Measurements from ENCODE around the gene LAMB1.

Gene LAMB1

DNA sequence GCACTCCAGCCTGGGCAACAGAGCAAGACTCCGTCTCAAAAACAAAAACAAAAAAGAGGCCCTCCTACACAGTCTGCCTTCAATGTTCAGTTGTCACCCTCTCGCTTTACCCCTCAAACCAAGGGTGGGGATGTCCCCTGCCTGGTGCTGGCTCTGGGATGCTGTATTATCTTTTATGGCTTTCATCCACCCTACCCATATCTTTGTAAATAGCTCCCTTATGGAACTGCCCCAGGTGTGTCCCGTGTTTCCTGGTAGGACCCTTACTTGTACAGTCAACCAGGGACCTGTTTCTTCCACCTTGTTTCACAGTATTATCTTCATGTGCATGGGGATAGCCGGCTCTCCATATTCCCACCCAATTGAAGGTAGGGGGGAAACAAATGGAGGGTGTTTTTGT, 15.7 kb upstream of the LAMB1 start:
- no peak for DNase-seq (ENCODE audit: low read depth in 2 of 2, low spot score in 1 of 2)

DNA sequence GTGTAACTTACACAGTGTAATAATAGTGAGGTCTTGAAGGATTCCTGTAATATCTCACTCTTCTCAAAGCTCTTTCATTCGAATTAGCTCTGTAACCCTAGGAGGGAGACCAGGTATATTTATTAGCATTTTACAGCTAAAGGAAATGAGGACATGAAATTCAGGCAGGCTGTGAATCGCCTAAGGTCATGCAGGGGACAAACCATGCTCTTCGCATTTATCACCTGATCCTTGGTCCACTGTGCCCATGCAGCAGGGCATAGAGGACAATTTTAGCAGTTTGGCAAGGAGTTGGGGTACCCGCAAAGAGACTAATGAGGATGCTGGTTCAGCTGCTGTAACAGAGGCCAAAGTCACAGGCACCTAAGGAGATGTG, 14.8 kb upstream of the LAMB1 start:
- no peak for DNase-seq (ENCODE audit: low read depth in 2 of 2, low spot score in 1 of 2)

DNA sequence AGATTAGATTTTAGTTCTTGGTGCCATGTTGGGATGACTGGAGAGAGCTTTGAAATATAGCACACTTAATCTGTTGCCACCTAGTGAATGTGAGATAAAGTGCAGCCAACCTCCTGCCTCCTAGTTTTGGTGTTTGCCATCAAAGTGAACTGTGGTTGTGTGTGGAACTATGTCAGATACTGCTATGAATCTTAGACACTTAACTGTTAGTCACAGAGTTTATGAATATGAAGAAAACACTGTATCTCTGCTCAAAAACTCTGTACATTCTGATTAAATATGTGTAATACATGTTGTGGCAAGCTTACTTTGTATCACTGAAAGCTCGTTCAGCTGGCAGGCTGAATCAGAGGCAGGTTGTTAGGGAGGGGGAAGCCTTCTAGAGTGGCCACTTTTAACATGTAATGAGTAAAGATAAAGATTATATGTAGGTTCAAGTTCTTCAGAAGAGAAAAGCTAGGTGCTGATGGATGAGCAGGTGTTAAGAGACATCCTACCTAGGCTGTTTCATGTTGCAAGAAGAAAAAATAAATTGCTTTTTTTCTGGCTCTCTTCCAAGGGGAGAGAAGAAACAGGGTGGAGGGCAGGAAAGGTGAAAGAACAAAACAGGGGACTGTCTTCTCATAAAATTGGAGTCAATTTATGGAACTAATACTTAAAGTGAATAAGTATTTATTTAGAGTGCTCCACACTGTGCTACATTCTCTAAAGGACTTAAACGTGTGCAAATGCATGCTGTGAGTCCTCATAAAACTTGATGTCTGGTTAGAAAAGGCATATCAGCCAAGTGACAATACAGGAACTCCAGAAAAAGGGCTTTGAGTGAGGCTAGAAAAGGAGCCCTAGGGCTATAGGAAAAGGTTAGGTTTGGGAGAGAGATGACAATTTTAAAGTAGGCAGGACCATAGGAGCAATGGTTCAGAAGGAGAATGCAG, 14.1 kb upstream of the LAMB1 start:
- DNase-seq (ENCODE audit: low read depth in 2 of 2, low spot score in 1 of 2) = no peak

DNA sequence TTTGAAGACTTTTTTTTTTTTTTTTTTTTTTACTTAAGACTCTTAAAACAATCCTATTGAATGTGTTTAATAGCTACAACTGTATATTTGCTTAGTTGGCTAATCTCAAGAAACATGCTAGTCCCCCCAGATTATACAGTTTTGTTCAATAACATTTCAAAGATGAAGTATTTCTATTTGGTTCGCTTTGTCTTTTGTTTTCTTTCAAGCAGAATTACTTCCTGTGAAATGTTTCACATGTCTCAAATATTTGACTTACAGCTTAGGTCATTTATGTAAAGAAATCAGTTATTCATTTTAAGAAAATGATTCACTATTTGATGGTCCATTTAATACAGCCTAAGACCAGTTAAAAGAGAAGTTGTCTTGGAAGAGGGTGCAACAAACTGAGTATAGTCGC, 12.8 kb upstream of the LAMB1 start:
- DNase-seq (ENCODE audit: low read depth in 2 of 2, low spot score in 1 of 2) = no peak

DNA sequence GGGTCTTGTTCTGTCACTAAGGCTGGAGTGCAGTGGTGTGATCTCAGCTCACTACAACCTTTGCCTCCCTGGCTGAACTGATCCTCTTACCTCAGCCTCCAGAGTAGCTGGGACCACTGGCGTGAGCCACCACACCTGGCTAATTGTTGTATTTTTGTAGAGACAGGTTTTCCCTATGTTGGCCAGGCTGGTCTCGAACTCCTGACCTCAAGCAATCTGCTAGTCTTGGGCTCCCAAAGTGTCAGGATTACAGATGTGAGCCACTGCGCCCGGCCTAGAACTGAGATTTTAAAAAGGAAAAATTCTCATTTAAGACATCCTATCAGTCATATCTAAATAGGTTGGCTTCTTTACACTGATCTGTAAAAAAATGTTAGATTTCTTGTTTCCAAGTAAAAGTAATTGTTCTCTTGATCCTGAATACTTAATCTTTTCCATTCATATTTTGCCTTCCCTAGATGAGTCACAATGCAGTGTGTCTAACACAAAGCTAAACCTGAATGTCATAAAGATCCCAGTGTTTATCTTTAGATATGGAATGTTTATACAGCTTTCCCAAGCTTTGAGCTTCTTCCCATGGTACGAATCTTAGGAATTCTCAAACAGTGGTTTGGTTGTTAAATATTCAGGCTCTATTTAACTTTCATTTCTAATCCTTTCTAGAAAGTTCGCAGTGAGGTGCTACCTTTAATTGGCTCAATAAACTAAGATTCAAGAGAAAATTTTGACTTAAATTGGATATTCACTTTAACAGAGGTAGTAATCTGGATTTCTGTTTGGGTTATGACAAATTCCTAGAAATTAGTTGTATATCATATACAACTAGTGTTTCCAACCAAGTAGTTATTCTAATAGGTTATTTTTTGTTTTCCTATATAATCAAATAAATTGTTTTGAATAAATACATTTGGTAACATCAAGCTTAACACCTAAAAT, 12.1 kb upstream of the LAMB1 start:
- DNase-seq (ENCODE audit: low read depth in 2 of 2, low spot score in 1 of 2) = no peak

DNA sequence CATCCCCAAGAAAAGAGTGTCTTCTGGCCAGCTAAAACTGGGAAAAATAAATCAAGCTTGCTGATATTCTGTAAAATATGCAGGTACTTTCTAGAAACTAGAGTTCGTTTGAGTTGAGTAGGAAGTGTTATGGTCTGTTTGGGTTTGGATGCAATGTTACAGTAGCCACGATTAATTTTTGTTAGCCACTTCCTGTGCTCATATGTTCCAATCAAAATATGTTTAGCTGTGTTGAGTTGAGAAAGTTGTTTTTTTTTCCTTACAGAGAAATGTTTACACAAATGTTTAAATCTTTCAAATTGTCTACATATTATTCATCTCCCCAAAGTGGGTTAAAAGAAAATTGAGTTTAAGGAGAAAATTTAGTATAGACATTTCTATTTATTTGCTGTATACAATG, 11.3 kb upstream of the LAMB1 start:
- no peak for DNase-seq (ENCODE audit: low read depth in 2 of 2, low spot score in 1 of 2)

DNA sequence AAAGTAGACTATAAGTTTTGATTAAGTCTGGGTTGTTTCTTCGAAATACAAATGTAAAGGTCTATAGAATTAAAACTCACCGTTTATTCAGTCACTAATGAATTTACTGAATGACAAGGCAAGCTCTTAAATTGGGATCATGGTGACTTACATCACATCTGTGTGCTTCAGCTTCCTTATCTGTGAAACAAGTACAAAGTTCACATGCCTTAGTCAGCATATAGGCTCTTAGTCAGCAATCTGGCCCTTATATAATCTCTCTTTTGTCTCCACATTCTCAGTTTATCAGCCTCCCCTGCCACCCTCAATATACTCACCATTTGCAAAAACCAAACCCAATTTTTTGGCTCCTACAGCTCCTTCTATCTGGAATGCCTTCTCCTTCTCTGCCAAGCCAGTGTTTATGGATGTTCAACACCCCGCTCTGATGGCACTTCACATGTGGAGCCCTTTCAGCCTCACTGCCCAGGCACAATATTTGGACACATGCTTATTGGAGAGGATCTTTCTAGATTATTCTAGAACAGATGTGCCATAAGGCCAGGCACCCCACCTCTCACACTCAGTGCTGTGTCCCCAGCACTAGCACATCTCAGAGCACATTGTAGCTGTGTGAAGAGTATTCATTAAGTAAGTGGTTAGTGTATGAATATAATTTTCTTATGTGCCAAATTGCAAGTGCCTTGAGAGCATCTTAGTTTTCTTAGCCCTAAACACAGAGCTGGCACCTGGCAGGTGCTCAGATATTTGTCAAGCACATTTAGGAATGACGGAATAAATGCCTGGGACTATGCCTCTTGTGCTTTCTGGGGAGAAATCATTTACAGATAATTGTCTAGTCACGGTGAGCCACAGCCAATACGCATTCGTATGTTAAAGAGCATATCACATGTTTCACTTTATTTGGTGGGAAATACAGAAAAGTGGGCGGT, 9.8 kb upstream of the LAMB1 start:
- DNase-seq (ENCODE audit: low read depth in 2 of 2, low spot score in 1 of 2) = no peak

DNA sequence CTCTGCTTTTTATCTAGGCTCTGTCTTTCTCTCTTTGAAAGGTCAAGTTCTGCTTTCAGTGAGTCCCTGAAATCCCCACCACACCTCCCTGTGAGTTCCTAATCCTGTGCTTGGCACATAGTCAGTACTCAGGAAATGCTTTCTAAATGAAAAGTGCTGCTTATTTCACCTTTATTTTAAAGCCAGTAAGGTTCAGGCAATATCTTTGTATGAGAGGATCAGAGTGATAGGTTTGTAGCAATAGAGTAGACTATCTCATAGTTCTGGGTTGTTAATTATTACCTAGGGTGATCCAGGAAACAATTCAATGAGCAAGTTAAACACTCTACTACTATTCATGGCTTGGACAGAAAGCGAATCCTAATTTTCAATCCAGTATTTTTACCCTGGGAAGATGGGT, 7.4 kb upstream of the LAMB1 start:
- no peak for DNase-seq (ENCODE audit: low read depth in 2 of 2, low spot score in 1 of 2)

DNA sequence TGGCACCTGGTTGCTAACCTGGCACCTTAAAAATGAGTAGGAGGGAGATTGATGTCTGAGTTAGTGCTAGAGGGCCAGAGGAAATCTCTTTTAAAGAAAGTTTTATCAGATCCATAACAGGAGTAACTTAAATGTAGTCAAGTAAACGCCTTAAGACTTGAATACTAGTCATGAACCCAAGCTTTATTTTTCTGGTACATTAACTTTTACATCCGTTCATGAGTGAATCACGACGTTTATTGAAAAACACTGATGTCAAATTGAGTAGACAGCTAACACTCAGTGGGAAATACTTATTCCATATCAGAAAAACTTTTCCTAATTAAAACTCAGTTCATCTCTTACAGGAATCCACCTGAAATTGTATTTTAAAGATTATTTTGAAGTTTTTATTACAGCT, 6.9 kb upstream of the LAMB1 start:
- no peak for DNase-seq (ENCODE audit: low read depth in 2 of 2, low spot score in 1 of 2)

DNA sequence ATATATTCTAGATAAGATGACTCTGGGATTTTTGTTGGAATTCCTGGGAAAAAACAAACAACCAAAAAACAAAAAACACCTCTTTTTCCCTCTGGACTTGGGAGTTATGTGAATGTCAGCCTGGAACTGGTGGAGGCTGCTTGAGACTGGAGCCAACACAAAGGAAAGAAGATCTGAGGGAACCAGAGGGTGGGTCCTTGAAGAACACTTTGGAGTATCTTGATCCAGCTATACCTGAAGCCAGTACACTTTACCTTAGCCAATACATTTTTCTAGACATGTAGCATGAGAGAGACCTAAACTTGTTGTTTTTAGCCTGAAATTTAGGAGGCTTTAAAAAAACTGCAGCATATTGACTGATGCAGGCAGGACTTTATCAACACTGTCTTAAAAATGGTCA, 5.9 kb upstream of the LAMB1 start:
- no peak for DNase-seq (ENCODE audit: low read depth in 2 of 2, low spot score in 1 of 2)

DNA sequence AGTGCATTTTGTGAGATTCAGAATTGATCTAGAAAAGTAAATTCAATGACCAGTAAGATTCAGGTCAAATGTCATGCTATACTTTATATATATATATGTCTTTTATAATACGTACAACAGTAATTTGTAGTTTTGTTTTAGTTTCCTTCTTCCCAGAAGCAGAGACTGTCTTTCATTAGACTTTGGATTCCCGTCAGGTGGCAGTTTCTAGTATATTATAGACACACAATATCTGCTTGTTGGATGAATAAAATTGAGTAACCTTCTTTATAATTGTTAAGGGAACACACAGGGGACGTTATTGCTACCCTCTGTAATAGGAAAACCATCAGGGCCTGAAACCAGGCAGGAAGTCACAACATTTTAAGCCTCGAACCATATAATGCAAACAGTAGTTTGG, 5.3 kb upstream of the LAMB1 start:
- DNase-seq (ENCODE audit: low read depth in 2 of 2, low spot score in 1 of 2) = no peak

DNA sequence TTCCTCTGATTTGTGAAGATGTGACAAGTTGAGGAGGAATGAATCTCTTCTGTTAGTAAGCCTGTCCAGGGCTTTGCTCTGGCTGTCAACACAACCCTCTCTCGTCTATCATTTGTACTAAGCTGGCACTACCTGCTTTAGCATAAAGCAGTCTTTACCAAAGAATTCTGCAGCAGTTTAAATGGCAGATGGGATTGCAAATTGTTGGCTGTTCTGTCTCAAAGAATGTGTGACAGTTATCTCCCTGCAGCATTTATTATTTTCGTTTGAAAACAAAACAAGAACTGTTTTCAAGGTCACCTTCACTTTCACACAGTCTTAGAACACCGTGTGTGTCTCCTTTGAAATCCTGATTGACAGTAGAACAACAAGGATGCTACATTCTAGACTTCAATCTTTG, 4.8 kb upstream of the LAMB1 start:
- DNase-seq (ENCODE audit: low read depth in 2 of 2, low spot score in 1 of 2) = no peak

DNA sequence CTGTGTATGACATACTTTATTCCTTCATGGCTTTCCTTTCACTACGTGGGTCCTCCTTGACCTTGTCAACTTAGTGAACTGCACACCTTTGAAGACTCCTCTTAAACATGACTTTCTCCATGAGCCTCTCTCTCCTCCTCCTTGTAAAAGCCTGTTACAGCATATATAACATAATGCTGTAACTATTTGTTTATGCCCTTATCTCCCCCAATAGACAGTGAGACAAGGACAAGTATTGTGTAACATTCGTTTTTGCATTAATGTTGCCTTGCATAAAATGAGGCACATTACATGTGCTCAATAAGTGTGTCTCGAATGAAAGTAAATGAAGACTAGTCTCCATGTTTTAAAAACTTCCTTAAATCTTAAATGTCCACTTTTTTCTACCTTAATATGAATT, 4.3 kb upstream of the LAMB1 start:
- DNase-seq (ENCODE audit: low read depth in 2 of 2, low spot score in 1 of 2) = no peak

DNA sequence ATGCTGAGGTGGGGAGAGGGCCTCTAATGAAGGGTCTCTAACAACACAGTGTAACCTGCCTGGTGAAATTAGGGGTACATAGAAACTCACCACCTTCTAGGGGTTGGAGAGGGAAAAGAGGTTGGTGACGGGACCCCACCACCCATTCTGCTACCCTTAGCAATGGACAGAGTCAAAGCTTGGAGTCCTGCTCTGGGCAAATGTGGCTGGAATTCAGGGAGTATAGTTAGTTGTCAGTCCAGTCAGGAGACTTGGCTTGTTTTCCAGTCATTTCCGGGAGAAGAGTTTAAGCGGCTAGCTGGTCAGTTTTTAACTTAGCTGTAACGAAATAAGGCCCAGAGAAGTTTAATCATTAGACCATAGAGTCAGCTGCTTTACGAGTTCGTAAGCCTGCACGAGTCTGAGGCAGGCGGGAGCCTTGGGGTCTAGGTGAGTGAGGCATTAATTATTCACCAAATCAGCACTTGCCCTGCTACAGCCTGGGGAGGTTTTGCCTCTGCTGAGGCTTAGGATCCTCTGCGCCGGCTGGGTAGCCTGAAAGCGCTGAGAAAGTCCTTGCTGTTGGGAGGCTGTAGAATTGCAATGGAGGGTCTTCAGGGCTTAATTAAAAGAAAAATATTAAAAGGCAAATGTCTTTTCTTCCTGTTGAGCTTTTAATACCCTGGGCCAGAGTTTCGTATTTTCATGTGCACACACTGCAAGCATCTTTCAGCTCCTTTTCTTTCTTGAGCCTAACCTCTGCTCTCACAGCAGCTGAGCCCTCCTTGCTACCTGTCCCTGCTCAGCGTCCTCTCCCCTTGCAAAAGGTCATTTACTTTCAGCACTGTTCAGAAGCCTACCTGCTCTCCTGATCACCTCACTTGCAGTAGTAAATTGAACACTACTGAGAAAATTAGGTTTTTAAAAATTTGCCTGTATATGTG, 1.5 kb upstream of the LAMB1 start:
- DNase-seq (ENCODE audit: low read depth in 2 of 2, low spot score in 1 of 2) = no peak

DNA sequence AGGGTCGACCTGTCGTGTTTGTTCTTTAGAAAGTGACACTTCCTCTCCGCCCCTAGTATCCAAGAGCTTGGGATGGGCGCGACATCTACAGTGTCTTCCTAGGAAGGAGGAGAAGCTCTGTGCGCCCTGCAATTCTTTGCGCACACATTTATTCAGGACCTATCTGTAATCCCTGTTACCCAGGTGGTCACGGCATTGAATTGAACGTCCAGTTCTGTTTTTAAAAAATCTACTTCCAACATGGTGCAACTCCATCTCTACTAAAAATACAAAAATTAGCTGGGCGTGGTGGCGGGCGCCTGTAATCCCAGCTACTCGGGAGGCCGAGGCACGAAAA, 606 bp upstream of the LAMB1 start:
- DNase-seq (ENCODE audit: low read depth in 2 of 2, low spot score in 1 of 2) = no peak

DNA sequence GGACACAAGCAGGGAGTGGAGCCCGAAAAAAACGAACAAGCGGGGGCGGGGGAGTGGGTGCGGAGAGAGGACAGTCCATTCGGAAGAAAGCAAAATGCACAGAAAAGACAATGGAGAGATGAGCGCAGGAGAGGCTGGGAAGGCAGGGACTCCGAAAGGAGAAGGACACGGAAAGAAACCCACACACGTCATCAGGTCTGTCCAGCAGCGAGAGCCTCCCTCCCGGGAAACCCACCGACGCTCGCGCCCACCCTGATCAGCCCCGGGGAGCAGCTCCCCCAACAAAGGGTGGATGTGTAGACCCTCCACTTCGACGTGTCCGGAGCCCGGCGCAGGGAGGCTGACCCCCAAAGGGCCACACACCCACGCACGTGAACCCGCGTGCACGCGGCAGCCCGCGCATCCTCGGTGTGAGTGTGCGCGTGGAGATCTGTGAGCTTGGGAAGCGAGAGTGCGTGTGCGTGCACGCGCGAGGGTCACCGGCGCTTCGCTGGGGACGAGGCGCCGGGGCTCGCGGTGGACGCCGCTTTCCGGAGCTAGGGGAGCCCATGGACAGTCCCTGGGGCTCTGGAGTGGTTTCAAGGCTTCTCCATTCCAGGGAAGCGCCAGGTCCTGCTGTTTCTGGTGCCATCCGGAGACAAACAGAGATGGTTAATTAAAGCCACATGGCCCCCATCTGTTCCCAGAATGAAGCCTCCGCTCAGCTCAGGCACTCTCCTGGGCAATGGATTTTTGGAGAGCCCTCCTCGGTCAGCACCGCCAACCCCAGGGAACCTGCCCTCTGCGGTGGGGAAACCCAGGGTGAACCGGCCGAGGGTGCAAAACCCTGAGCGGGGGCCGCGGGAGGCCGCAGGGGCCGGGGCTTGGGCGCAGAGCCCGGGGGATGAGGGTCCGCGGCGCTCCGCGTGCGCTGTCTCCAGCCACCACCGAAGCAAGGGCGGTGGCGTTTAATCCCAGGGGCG, 916 bp downstream of the LAMB1 start:
- DNase-seq (ENCODE audit: low read depth in 2 of 2, low spot score in 1 of 2) = no peak

DNA sequence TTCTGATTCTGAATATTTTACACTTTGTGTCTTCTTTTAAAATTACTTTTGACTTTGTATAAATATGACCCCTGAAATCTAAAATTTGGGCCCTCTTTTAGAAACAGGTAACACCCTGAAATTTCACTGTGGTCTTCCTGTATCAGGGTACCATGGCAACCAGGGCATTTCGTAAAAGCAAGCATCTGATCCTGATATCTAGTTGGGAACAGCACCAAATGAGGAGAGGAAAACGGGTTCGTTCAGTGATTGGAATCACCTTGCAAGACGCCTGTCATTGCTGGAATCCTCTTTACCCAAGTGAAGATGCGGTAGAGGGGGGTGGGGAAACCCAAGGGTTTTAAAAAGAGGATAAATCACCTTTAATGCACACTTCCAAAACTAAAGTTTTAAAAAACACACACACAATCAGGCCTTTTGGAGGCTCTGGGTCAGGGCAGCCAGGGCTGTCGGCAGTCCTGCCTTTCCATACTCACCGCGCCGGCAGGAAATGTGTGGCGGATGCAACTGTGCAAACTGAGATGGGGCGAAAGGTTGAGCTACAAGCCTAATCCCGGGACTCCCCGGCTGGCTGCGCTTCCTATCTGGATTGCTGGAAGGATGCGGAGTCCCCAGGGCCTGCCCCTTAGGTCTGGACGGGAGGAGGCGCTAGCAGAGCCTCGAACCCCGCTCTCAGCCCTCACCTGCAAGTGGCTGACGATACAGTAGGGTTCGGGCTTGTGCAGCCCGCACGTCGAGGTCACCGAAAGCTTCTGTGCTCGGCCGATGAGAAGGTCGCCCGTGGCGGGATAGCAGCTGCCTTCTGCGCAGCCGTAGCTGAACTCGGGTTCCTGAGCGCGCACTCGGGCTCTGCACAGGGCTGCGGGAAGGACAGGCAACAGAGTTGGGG, 1.8 kb downstream of the LAMB1 start:
- no peak for DNase-seq (ENCODE audit: low read depth in 2 of 2, low spot score in 1 of 2)
